PC-3 (cell line): ENCODE data around the gene OPA3.

Source experiments
- EZH2 ChIP-seq: fragments of 300-600 bp; sonication (generic); IDR thresholded peaks from one replicate; pipeline ENCODE4 v1.6.1; 2017; ENCODE audit warnings: antibody characterized with exemption, mild to moderate bottlenecking, low read length; ENCODE audit not compliant: unreplicated experiment
- TF ChIP-seq, protein P1 (sequence below): fragments of 300-600 bp; sonication (generic); conservative IDR thresholded peaks from 2 replicates; pipeline ENCODE4 v1.5.1; 2017; ENCODE audit warnings: antibody characterized with exemption, low read depth, mild to moderate bottlenecking, low read length

DNA sequence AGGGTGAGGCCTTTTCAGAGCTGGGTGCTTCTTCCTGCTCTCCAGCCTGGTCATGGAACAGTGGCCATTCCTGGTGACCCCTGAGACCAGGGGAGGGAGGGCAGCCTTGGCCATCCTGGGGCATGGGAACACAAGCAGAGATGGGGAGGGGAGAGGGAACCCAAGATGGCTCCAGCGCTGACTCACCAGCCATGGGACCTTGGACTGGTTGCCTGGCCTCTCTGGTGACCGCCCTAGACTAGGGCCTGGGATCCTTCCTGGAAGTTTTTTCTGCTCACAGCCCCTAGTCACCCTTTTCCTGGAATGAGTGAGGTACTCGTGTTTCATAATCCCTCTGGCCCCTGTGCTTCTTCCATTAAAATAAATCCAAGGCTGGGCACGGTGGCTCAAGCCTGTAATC lies 3.3 kb upstream of the OPA3 start:
- TF ChIP-seq EZH2 = no peak
- TF ChIP-seq, protein P1, sequence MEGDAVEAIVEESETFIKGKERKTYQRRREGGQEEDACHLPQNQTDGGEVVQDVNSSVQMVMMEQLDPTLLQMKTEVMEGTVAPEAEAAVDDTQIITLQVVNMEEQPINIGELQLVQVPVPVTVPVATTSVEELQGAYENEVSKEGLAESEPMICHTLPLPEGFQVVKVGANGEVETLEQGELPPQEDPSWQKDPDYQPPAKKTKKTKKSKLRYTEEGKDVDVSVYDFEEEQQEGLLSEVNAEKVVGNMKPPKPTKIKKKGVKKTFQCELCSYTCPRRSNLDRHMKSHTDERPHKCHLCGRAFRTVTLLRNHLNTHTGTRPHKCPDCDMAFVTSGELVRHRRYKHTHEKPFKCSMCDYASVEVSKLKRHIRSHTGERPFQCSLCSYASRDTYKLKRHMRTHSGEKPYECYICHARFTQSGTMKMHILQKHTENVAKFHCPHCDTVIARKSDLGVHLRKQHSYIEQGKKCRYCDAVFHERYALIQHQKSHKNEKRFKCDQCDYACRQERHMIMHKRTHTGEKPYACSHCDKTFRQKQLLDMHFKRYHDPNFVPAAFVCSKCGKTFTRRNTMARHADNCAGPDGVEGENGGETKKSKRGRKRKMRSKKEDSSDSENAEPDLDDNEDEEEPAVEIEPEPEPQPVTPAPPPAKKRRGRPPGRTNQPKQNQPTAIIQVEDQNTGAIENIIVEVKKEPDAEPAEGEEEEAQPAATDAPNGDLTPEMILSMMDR = no peak
